H1 (cell line): ENCODE measurements around the gene CITED1. TPM values are rescaled to one million over a fixed set of nuclear protein-coding genes. Genes with fewer than 3 reads are reported as not detected.

Experiments used
- CTCF ChIA-PET: fragments of 300-600 bp; sonication (Branson Sonifier 250); formaldehyde crosslinking; loops from one replicate; lab custom pipeline; 2021; ENCODE audit not compliant: partially characterized antibody; lab: Charles Lee
- POLR2A ChIA-PET: fragments of 300-600 bp; sonication (Branson Sonifier 250); formaldehyde crosslinking; loops from one replicate; lab custom pipeline; 2021; ENCODE audit warnings: inconsistent platforms; ENCODE audit not compliant: partially characterized antibody; lab: Charles Lee
- DNase-seq, 2 experiments: peaks; one replicate each; pipeline versions ENCODE4 v3.0.0 to v3.0.0-alpha.2; 2010 to 2022; ENCODE audit warnings: low spot score in 2 of 2, low read depth in 1 of 2, mixed read lengths in 1 of 2
- FAIRE-seq: peaks from 2 replicates; lab custom pipeline; 2011; peaks lifted over from hg19 to GRCh38; lab: Jason Lieb, UNC
- H2AFZ ChIP-seq: 2 replicates; pipeline ENCODE4 v1.8.1; 2012; ENCODE audit warnings: low read length, inconsistent platforms
- H2AK5ac ChIP-seq: 2 replicates; pipeline ENCODE4 v1.6.1; 2013; ENCODE audit warnings: low read depth, low read length
- H2BK120ac ChIP-seq: replicated peaks from 2 replicates; pipeline ENCODE3; 2013; ENCODE audit warnings: low read depth, low read length, inconsistent platforms
- H2BK12ac ChIP-seq: 2 replicates; pipeline ENCODE4 v1.6.1; 2013; ENCODE audit warnings: low read depth, low read length
- H2BK15ac ChIP-seq: 2 replicates; pipeline ENCODE4 v1.6.1; 2013; ENCODE audit warnings: low read length
- H2BK20ac ChIP-seq: 2 replicates; pipeline ENCODE4 v1.6.1; 2013; ENCODE audit warnings: low read length
- H2BK5ac ChIP-seq: 2 replicates; pipeline ENCODE4 v1.6.1; 2013; ENCODE audit warnings: low read depth, low read length
- H3K14ac ChIP-seq: 2 replicates; pipeline ENCODE4 v1.6.1; 2013; ENCODE audit warnings: inconsistent platforms; ENCODE audit not compliant: insufficient read length
- H3K18ac ChIP-seq: 2 replicates; pipeline ENCODE4 v1.6.1; 2013; ENCODE audit warnings: low read length; ENCODE audit errors: extremely low read depth
- H3K23ac ChIP-seq: 2 replicates; pipeline ENCODE4 v1.6.1; 2013; ENCODE audit warnings: inconsistent platforms; ENCODE audit not compliant: insufficient read length
- H3K23me2 ChIP-seq: 2 replicates; pipeline ENCODE4 v1.6.1; 2013; ENCODE audit warnings: low read depth, low read length
- H3K27ac ChIP-seq: 2 replicates; pipeline ENCODE4 v1.6.1; 2011; ENCODE audit warnings: low read depth, low read length, inconsistent platforms
- H3K27me3 ChIP-seq, 4 experiments: replicated peaks in 1 of 4; 1 replicate in 1 of 4; 2 replicates in 3 of 4; pipeline versions ENCODE4 v1.6.1 to v1.8.1; 2011 to 2013; ENCODE audit warnings: low read length in 3 of 4, mild to moderate bottlenecking in 3 of 4, inconsistent platforms in 2 of 4, mixed read lengths in 2 of 4, moderate library complexity in 1 of 4; ENCODE audit not compliant: control insufficient read depth in 3 of 4, insufficient read depth in 3 of 4; ENCODE audit errors: extremely low read depth in 1 of 4
- H3K36me3 ChIP-seq, 4 experiments: 2 replicates each; pipeline versions ENCODE4 v1.6.1 to v1.8.1; 2011 to 2013; ENCODE audit warnings: mild to moderate bottlenecking in 4 of 4, low read length in 3 of 4, moderate library complexity in 2 of 4, control low read depth in 1 of 4, inconsistent platforms in 1 of 4; ENCODE audit not compliant: insufficient read depth in 4 of 4, control insufficient read depth in 2 of 4
- H3K4ac ChIP-seq: replicated peaks from 2 replicates; pipeline ENCODE3; 2013; ENCODE audit warnings: low read length, low read depth, mixed read lengths, inconsistent platforms; ENCODE audit not compliant: insufficient read length
- H3K4me1 ChIP-seq, 4 experiments: replicated peaks in 1 of 4; 1 replicate in 1 of 4; 2 replicates in 3 of 4; pipeline versions ENCODE4 v1.6.1 to v1.8.1; 2011 to 2013; ENCODE audit warnings: low read length in 3 of 4, inconsistent platforms in 2 of 4, mixed read lengths in 1 of 4; ENCODE audit not compliant: insufficient read depth in 4 of 4, control insufficient read depth in 3 of 4
- H3K4me2 ChIP-seq, 2 experiments: 2 replicates each; pipeline versions ENCODE4 v1.6.1 to v1.8.1; 2011 to 2013; ENCODE audit warnings: low read depth in 2 of 2, low read length in 2 of 2, control low read depth in 1 of 2, inconsistent platforms in 1 of 2, mild to moderate bottlenecking in 1 of 2; ENCODE audit not compliant: insufficient read depth in 1 of 2
- H3K4me3 ChIP-seq, 4 experiments: fragments of 200-600, 300-600 bp in 1 of 4; sonication (generic), shearing (Covaris generic), sonication (Bioruptor Twin) in 1 of 4; 2 replicates each; pipeline versions ENCODE4 v1.5.1 to v1.8.1; 2011 to 2016; ENCODE audit warnings: low read length in 4 of 4, low read depth in 3 of 4, control low read depth in 2 of 4, inconsistent platforms in 2 of 4, mild to moderate bottlenecking in 2 of 4, mixed read lengths in 1 of 4, moderate library complexity in 1 of 4; ENCODE audit not compliant: insufficient read depth in 2 of 4; ENCODE audit errors: extremely low read depth in 1 of 4
- H3K56ac ChIP-seq: replicated peaks from 2 replicates; pipeline ENCODE3; 2013; ENCODE audit warnings: low read depth, mild to moderate bottlenecking, mixed read lengths, low read length, inconsistent platforms; ENCODE audit not compliant: insufficient read length
- H3K79me1 ChIP-seq: 2 replicates; pipeline ENCODE4 v1.6.1; 2013; ENCODE audit warnings: low read depth, low read length, control low read depth
- H3K79me2 ChIP-seq, 2 experiments: 2 replicates each; pipeline versions ENCODE4 v1.6.1 to v1.8.1; 2012 to 2013; ENCODE audit warnings: low read length in 2 of 2, mild to moderate bottlenecking in 2 of 2, inconsistent platforms in 1 of 2; ENCODE audit not compliant: insufficient read depth in 2 of 2, control insufficient read depth in 1 of 2
- H3K9ac ChIP-seq, 4 experiments: replicated peaks in 1 of 4; 1 replicate in 1 of 4; 2 replicates in 3 of 4; pipeline versions ENCODE4 v1.6.1 to v1.8.1; 2011 to 2013; ENCODE audit warnings: low read depth in 3 of 4, low read length in 3 of 4, control low read depth in 2 of 4, mild to moderate bottlenecking in 2 of 4, moderate library complexity in 2 of 4, inconsistent platforms in 1 of 4; ENCODE audit errors: extremely low read depth in 1 of 4
- H3K9me3 ChIP-seq, 2 experiments: 2 replicates each; pipeline versions ENCODE4 v1.6.1 to v1.8.1; 2012 to 2013; ENCODE audit warnings: mild to moderate bottlenecking in 2 of 2, moderate library complexity in 2 of 2, control low read depth in 1 of 2, inconsistent platforms in 1 of 2, low read depth in 1 of 2, low read length in 1 of 2, mixed read lengths in 1 of 2; ENCODE audit not compliant: insufficient read depth in 2 of 2
- H4K20me1 ChIP-seq, 2 experiments: replicated peaks in 1 of 2; 2 replicates each; pipeline versions ENCODE3 to v1.8.1; 2011 to 2013; ENCODE audit warnings: inconsistent platforms in 2 of 2, low read length in 2 of 2, mild to moderate bottlenecking in 1 of 2; ENCODE audit not compliant: insufficient read depth in 2 of 2, control insufficient read depth in 1 of 2
- H4K5ac ChIP-seq: 2 replicates; pipeline ENCODE4 v1.6.1; 2013; ENCODE audit warnings: low read length, low read depth, mixed read lengths, inconsistent platforms; ENCODE audit not compliant: insufficient read length
- H4K8ac ChIP-seq: 2 replicates; pipeline ENCODE4 v1.8.0; 2013; ENCODE audit warnings: mild to moderate bottlenecking, moderate library complexity, low read length, inconsistent platforms; ENCODE audit not compliant: insufficient read depth; ENCODE audit errors: extremely low read depth
- H4K91ac ChIP-seq: replicated peaks from 2 replicates; pipeline ENCODE3; 2013; ENCODE audit warnings: low read length, mixed read lengths, inconsistent platforms; ENCODE audit not compliant: insufficient read length
- ASH2L ChIP-seq: fragments of 200-600, 300-600 bp; sonication (generic); IDR thresholded peaks from one replicate; pipeline ENCODE4 v1.7.1; 2017; ENCODE audit warnings: low read length
- CBX8 ChIP-seq: fragments of 300-800, 300-1000 bp; sonication (generic); IDR thresholded peaks from 2 replicates; pipeline ENCODE4 v1.7.1; 2016; ENCODE audit warnings: low read depth, low read length, borderline replicate concordance
- EGR1 ChIP-seq: IDR thresholded peaks from 2 replicates; pipeline ENCODE4 v1.6.1; 2011; ENCODE audit warnings: low read depth, low read length, borderline replicate concordance
- EP300 ChIP-seq, 2 experiments: IDR thresholded peaks; 1 replicate in 1 of 2; 2 replicates in 1 of 2; pipeline ENCODE4 v1.6.1; 2011 to 2012; ENCODE audit warnings: low read depth in 2 of 2, low read length in 2 of 2, mild to moderate bottlenecking in 2 of 2, borderline replicate concordance in 1 of 2, inconsistent platforms in 1 of 2, moderate library complexity in 1 of 2
- GTF2F1 ChIP-seq: IDR thresholded peaks from 2 replicates; pipeline ENCODE4 v1.6.1; 2012; ENCODE audit warnings: low read depth, low read length, improper control_type of control experiment, borderline replicate concordance
- KDM5A ChIP-seq: fragments of 200-600 bp; IDR thresholded peaks from 2 replicates; pipeline ENCODE4 v1.7.1; 2012; ENCODE audit warnings: mild to moderate bottlenecking, low read length, inconsistent platforms, mixed read lengths
- NANOG ChIP-seq: IDR thresholded peaks from 2 replicates; pipeline ENCODE4 v1.6.1; 2011; ENCODE audit warnings: low read length, low read depth, mild to moderate bottlenecking, inconsistent platforms; ENCODE audit not compliant: insufficient read depth, poor library complexity, severe bottlenecking
- POLR2A ChIP-seq, 2 experiments: IDR thresholded peaks; 1 replicate in 1 of 2; 2 replicates in 1 of 2; pipeline ENCODE4 v1.6.1; 2011; ENCODE audit warnings: low read depth in 2 of 2, low read length in 2 of 2, mild to moderate bottlenecking in 2 of 2; ENCODE audit errors: control extremely low read depth in 1 of 2
- POLR2AphosphoS5 ChIP-seq: IDR thresholded peaks from 2 replicates; pipeline ENCODE4 v1.6.1; 2011; ENCODE audit warnings: low read depth, low read length
- RAD21 ChIP-seq, 2 experiments: IDR thresholded peaks in 1 of 2; conservative IDR thresholded peaks in 1 of 2; 2 replicates each; pipeline ENCODE4 v1.6.1; 2011; ENCODE audit warnings: low read depth in 2 of 2, low read length in 2 of 2, improper control_type of control experiment in 1 of 2, inconsistent platforms in 1 of 2, mild to moderate bottlenecking in 1 of 2, moderate library complexity in 1 of 2
- RBBP5 ChIP-seq: IDR thresholded peaks from 2 replicates; pipeline ENCODE4 v1.7.1; 2012; ENCODE audit warnings: low read depth, mild to moderate bottlenecking, inconsistent platforms, low read length, moderate library complexity, borderline replicate concordance
- RNF2 ChIP-seq: fragments of 200-900, 300-1000 bp; sonication (generic); IDR thresholded peaks from 2 replicates; pipeline ENCODE4 v1.7.1; 2016; ENCODE audit warnings: borderline replicate concordance, low read depth, mild to moderate bottlenecking, antibody characterized with exemption, low read length; ENCODE audit not compliant: poor library complexity, severe bottlenecking; ENCODE audit errors: missing control alignments
- SIRT6 ChIP-seq: IDR thresholded peaks from one replicate; pipeline ENCODE4 v1.7.1; 2012; ENCODE audit warnings: low read length, inconsistent platforms
- ZNF274 ChIP-seq: IDR thresholded peaks from 2 replicates; pipeline ENCODE4 v1.7.0; 2012; ENCODE audit warnings: low read length, borderline replicate concordance; ENCODE audit errors: extremely low read depth
- WGBS, 2 experiments: shearing (Covaris generic) in 1 of 2; methylation state at CpG; one replicate each; pipeline versions ENCODE4 v1.1.6 to v1.1.7; 2013 to 2015; ENCODE audit warnings: low lambda C conversion rate in 2 of 2, mixed read lengths in 2 of 2, inconsistent platforms in 1 of 2, low coverage in 1 of 2, missing lambda C conversion rate in 1 of 2; ENCODE audit not compliant: insufficient replicate concordance in 2 of 2, insufficient coverage in 1 of 2, insufficient read length in 1 of 2; ENCODE audit errors: extremely low coverage in 1 of 2, missing lambda C conversion rate in 1 of 2; 5-methylcytosine and 5-hydroxymethylcytosine counted together
- polyA plus RNA-seq, 7 experiments: library from polyadenylated mRNA; depleted of rRNA in 3 of 7; stranded (reverse) in 5 of 7; unstranded in 2 of 7; fragments of >200 nt in 5 of 7; fragments of 200-250 nt in 2 of 7; gene quantifications; 1 replicate in 5 of 7; 2 replicates in 1 of 7; 4 replicates in 1 of 7; pipeline versions ENCODE4 v1.2.1 to v1.2.3, GENCODE V29; 2011 to 2013; ENCODE audit warnings: missing spikeins in 2 of 7, mixed read lengths in 2 of 7
- total RNA-seq: library from RNA; stranded (reverse); fragmentation: NEBNext Ultra II Directional; extraction: Animal tissue kit (Norgen Biotek cat#: 25700); gene quantifications from 2 replicates; pipeline ENCODE4 v1.2.1, GENCODE V29; 2021

Gene CITED1
- total and polyA plus RNA-seq, 2 of the 8 experiments (the other 6 are each of a cell fraction or from before 2014, with no cell fraction given) = 1.2 to 2.4 TPM

- H3K14ac ChIP-seq = no peak overlapping the region
- DNase-seq = no peak
- FAIRE-seq = no peak
- TF ChIP-seq CBX8 (no peak), RNF2 (no peak), GTF2F1 (no peak), POLR2AphosphoS5 (no peak), ZNF274 (no peak), KDM5A (no peak), NANOG (no peak), RAD21 (IDR thresholded peaks at IDR 0.05 in 1 of 2, conservative IDR thresholded peaks at IDR 0.05 in 1 of 2; ENCODE audit: low read depth in 2 of 2, low read length in 2 of 2) (no peak), POLR2A (IDR thresholded peaks at IDR 0.05; ENCODE audit: control extremely low read depth in 1 of 2, low read depth in 2 of 2, low read length in 2 of 2) (no peak), ASH2L (no peak), EGR1 (no peak), EP300 (IDR thresholded peaks at IDR 0.05; ENCODE audit: borderline replicate concordance in 1 of 2, low read depth in 2 of 2, low read length in 2 of 2) (no peak), RBBP5 (no peak), SIRT6 (no peak)
Observed at GRCh38 chrX:72314881-72315280, 9.2 kb upstream of the CITED1 start.

More at GRCh38 chrX:72314881-72315280, 9.2 kb upstream of the CITED1 start:
- POLR2A ChIA-PET = interaction anchor here (0.6 kb wide), 1 partner anchor 383 kb away, joined by 4 read pairs; no protein-coding TSS in a partner anchor
- no peak overlapping the region for H3K4ac ChIP-seq
- H2AFZ ChIP-seq = no peak overlapping the region
- H3K27ac ChIP-seq = no peak overlapping the region
- H4K8ac ChIP-seq = no peak overlapping the region
- H4K5ac ChIP-seq = no peak overlapping the region
- H4K20me1 ChIP-seq = no peaks in the 10 kb centered on the region
- CTCF ChIA-PET = interaction anchor here (1.1 to 2.3 kb wide), 2 partner anchors 17 to 25 kb away, joined by 5 to 7 read pairs; no protein-coding TSS in a partner anchor
- no peaks in the 10 kb centered on the region for H3K36me3 ChIP-seq
- peaks cover 0 to 5% (median 3%) of the 10 kb centered on the region in 4 experiments; a peak in 4 of 7 replicates for H3K27me3 ChIP-seq
- H2BK120ac ChIP-seq = no peak overlapping the region
- H2BK5ac ChIP-seq = no peak overlapping the region
- no peak overlapping the region for H4K91ac ChIP-seq
- peaks cover 0 to 12% (median 5%) of the 10 kb centered on the region in 4 experiments; a peak in 4 of 7 replicates for H3K4me1 ChIP-seq
- no peak overlapping the region; the same call in 1 of the 2 replicates for H3K18ac ChIP-seq
- H2AK5ac ChIP-seq = no peak overlapping the region
- no peak overlapping the region for H3K23ac ChIP-seq
- H3K23me2 ChIP-seq = 0 out of 2 replicates have a peak, but pooled peaks cover 1% of the 10 kb centered on the region
- H3K9ac ChIP-seq = no peak overlapping the region
- H3K56ac ChIP-seq = no peak overlapping the region
- no peak overlapping the region for H3K4me3 ChIP-seq
- H3K4me2 ChIP-seq = no peak overlapping the region
- no peak overlapping the region for H2BK20ac ChIP-seq
- H3K9me3 ChIP-seq = no peaks in the 10 kb centered on the region
- H3K79me2 ChIP-seq = no peaks in the 10 kb centered on the region
- WGBS, 2 experiments = 92% methylated on average over 3 of the region's 3 CpGs; no CpG with 5 or more reads in 1 of the 2 experiments
- no peak overlapping the region for H2BK15ac ChIP-seq
- H3K79me1 ChIP-seq = no peaks in the 10 kb centered on the region
- no peak overlapping the region for H2BK12ac ChIP-seq
